SK-N-DZ (cell line): ENCODE results near the gene KLK2.

Experiments used
- DNase-seq: peaks from one replicate; pipeline ENCODE4 v3.0.0-alpha.2; 2015; ENCODE audit warnings: low spot score

The KLK2 gene

DNA sequence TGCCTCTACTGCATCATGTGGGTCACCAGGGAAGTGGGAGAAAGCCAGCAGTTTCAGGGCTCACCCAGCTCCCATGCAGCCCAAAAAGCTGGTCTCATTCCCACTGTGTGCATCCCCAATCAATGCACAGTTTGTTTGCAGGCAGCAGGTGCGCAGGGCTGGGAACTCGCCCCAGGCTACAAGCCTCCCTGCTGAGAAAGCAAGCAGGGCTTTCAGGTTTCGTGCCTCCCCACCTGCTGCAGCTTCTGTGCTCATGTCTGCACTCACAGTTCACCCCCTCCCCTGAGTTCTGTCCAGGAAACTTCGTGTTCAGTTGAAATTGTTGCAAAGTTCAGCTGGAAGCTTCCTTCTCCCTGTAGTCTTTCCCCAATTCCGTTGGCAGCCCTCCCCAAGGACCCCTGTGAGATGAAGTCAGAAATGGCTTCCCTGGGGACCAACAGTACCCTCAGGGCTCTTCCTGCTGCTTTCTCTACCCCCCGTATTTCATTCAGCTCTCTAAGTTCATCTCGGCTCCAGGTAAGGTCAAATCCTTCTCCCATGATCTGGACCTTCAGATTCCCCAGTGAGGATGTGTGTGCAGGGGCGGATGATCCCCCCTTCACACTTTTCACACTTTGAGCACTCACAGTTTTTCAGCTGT is 28.8 kb upstream of the KLK2 start:
- no peak for DNase-seq

- peak; percentile 89 for DNase-seq
These were observed 22.5 kb upstream of the KLK2 start for GRCh38 chr19:50850738-50851137.

GRCh38 chr19:50851620-50852019 is 21.6 kb upstream of the KLK2 start:
- DNase-seq, result no peak

GRCh38 chr19:50854636-50855410 is 18.4 kb upstream of the KLK2 start, which contains the start of gene KLK3:
Gene KLK3, plus strand, starts transcription at chr19:50854915. Its CDS starts 41 bp downstream, at chr19:50854956.
- DNase-seq, result no peak

- no peak for DNase-seq
These were observed 15.9 kb upstream of the KLK2 start for GRCh38 chr19:50857366-50857765.

DNA sequence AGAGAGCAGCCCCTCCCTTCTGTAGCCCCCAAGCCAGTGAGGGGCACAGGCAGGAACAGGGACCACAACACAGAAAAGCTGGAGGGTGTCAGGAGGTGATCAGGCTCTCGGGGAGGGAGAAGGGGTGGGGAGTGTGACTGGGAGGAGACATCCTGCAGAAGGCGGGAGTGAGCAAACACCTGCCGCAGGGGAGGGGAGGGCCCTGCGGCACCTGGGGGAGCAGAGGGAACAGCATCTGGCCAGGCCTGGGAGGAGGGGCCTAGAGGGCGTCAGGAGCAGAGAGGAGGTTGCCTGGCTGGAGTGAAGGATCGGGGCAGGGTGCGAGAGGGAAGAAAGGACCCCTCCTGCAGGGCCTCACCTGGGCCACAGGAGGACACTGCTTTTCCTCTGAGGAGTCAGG is 14.4 kb upstream of the KLK2 start:
- DNase-seq, result peak; percentile 32

DNA sequence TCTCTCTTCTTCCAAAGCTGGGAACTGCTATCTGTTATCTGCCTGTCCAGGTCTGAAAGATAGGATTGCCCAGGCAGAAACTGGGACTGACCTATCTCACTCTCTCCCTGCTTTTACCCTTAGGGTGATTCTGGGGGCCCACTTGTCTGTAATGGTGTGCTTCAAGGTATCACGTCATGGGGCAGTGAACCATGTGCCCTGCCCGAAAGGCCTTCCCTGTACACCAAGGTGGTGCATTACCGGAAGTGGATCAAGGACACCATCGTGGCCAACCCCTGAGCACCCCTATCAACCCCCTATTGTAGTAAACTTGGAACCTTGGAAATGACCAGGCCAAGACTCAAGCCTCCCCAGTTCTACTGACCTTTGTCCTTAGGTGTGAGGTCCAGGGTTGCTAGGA is 13.4 kb upstream of the KLK2 start:
- DNase-seq, result no peak

GRCh38 chr19:50861010-50861409 is 12.2 kb upstream of the KLK2 start:
- DNase-seq, result no peak

DNA sequence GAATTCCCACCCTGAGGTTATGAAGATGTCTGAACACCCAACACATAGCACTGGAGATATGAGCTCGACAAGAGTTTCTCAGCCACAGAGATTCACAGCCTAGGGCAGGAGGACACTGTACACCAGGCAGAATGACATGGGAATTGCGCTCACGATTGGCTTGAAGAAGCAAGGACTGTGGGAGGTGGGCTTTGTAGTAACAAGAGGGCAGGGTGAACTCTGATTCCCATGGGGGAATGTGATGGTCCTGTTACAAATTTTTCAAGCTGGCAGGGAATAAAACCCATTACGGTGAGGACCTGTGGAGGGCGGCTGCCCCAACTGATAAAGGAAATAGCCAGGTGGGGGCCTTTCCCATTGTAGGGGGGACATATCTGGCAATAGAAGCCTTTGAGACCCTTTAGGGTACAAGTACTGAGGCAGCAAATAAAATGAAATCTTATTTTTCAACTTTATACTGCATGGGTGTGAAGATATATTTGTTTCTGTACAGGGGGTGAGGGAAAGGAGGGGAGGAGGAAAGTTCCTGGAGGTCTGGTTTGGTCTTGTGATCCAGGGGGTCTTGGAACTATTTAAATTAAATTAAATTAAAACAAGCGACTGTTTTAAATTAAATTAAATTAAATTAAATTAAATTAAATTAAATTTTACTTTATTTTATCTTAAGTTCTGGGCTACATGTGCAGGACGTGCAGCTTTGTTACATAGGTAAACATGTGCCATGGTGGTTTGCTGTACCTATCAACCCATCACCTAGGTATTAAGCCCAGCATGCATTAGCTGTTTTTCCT is 11.5 kb upstream of the KLK2 start:
- DNase-seq, result peak; percentile 77

DNA sequence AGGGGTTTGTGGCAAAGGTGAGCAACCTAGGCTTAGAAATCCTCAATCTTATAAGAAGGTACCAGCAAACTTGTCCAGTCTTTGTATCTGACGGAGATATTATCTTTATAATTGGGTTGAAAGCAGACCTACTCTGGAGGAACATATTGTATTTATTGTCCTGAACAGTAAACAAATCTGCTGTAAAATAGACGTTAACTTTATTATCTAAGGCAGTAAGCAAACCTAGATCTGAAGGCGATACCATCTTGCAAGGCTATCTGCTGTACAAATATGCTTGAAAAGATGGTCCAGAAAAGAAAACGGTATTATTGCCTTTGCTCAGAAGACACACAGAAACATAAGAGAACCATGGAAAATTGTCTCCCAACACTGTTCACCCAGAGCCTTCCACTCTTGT is 3.8 kb upstream of the KLK2 start:
- no peak for DNase-seq

DNA sequence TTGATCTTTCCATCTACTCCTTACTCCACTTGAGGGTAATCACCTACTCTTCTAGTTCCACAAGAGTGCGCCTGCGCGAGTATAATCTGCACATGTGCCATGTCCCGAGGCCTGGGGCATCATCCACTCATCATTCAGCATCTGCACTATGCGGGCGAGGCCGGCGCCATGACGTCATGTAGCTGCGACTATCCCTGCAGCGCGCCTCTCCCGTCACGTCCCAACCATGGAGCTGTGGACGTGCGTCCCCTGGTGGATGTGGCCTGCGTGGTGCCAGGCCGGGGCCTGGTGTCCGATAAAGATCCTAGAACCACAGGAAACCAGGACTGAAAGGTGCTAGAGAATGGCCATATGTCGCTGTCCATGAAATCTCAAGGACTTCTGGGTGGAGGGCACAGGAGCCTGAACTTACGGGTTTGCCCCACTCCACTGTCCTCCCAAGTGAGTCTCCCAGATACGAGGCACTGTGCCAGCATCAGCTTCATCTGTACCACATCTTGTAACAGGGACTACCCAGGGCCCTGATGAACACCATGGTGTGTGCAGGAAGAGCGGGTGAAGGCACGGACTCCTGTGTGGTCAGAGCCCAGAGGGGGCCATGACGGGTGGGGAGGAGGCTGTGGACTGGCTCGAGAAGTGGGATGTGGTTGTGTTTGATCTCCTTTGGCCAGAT is 2.7 kb upstream of the KLK2 start:
- DNase-seq, result no peak

- no peak for DNase-seq
These were observed 972 bp downstream of the KLK2 start for GRCh38 chr19:50874211-50874610.

GRCh38 chr19:50875795-50876422 is 2.7 kb downstream of the KLK2 start:
- DNase-seq, result no peak

DNA sequence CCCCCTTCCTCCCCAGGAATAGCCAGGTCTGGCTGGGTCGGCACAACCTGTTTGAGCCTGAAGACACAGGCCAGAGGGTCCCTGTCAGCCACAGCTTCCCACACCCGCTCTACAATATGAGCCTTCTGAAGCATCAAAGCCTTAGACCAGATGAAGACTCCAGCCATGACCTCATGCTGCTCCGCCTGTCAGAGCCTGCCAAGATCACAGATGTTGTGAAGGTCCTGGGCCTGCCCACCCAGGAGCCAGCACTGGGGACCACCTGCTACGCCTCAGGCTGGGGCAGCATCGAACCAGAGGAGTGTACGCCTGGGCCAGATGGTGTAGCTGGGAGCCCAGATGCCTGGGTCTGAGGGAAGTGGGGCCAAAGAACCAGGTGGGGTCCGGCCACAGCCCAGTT is 3.2 kb downstream of the KLK2 start:
- DNase-seq, result no peak

DNA sequence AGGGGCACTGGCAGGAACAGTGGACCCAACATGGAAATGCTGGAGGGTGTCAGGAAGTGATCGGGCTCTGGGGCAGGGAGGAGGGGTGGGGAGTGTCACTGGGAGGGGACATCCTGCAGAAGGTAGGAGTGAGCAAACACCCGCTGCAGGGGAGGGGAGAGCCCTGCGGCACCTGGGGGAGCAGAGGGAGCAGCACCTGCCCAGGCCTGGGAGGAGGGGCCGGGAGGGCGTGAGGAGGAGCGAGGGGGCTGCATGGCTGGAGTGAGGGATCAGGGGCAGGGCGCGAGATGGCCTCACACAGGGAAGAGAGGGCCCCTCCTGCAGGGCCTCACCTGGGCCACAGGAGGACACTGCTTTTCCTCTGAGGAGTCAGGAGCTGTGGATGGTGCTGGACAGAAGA is 4.1 kb downstream of the KLK2 start:
- DNase-seq, result no peak

GRCh38 chr19:50878851-50879250 is 5.6 kb downstream of the KLK2 start:
- no peak for DNase-seq

DNA sequence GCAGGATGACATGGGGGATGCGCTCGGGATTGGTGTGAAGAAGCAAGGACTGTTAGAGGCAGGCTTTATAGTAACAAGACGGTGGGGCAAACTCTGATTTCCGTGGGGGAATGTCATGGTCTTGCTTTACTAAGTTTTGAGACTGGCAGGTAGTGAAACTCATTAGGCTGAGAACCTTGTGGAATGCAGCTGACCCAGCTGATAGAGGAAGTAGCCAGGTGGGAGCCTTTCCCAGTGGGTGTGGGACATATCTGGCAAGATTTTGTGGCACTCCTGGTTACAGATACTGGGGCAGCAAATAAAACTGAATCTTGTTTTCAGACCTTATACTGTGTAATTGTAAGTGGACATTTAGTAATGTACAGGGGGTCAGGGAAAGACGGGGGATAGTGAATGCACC is 7.0 kb downstream of the KLK2 start:
- DNase-seq, result no peak

- DNase-seq, result no peak
These were observed 8.9 kb downstream of the KLK2 start for GRCh38 chr19:50882188-50882587.

- no peak for DNase-seq
These were observed 16.4 kb downstream of the KLK2 start for GRCh38 chr19:50889638-50890037.

- no peak for DNase-seq
These were observed 17.4 kb downstream of the KLK2 start for GRCh38 chr19:50890422-50891252.

GRCh38 chr19:50891253-50891625 is 18.0 kb downstream of the KLK2 start:
- no peak for DNase-seq
